ENCODE data around the gene CLDN17.

CLDN17 gene

GRCh38 chr21:30126576-30126975 is 40.0 kb downstream of the CLDN17 start:
- in situ Hi-C loops (cut with HindIII; ENCODE audit: low sequenced_read_pairs), result no loop called here

GRCh38 chr21:30117631-30118030 is 49.0 kb downstream of the CLDN17 start:
- in situ Hi-C loops (cut with HindIII; ENCODE audit: low sequenced_read_pairs), result no loop called here

- in situ Hi-C loops (cut with HindIII; ENCODE audit: low sequenced_read_pairs), result no loop called here
These were observed 50.1 kb downstream of the CLDN17 start for GRCh38 chr21:30116479-30116878.

All from endothelial cell of hepatic sinusoid (primary cell).